HUES64 (cell line): ENCODE results near the gene C4orf51.
A peak's percentile ranks its signal among the peaks of the same experiment; 100 is the strongest.

Experiments
- H3K27ac ChIP-seq: 2 replicates; pipeline ENCODE4 v1.7.0; 2013; ENCODE audit warnings: low read depth, low read length, inconsistent platforms
- H3K27me3 ChIP-seq: 2 replicates; pipeline ENCODE4 v1.6.1; 2013; ENCODE audit warnings: mild to moderate bottlenecking, low read length; ENCODE audit not compliant: insufficient read depth
- H3K36me3 ChIP-seq: 2 replicates; pipeline ENCODE4 v1.6.1; 2013; ENCODE audit warnings: mild to moderate bottlenecking, low read length; ENCODE audit not compliant: insufficient read depth
- H3K4me1 ChIP-seq: 2 replicates; pipeline ENCODE4 v1.6.1; 2013; ENCODE audit warnings: mild to moderate bottlenecking, low read length, moderate library complexity; ENCODE audit not compliant: insufficient read depth
- H3K4me3 ChIP-seq: 2 replicates; pipeline ENCODE4 v1.5.1; 2013; ENCODE audit warnings: mild to moderate bottlenecking, low read length, moderate library complexity
- H3K9ac ChIP-seq: 2 replicates; pipeline ENCODE4 v1.6.1; 2013; ENCODE audit warnings: mild to moderate bottlenecking, low read depth, low read length
- H3K9me3 ChIP-seq: 2 replicates; pipeline ENCODE4 v1.6.1; 2013; ENCODE audit warnings: low read depth, low read length; ENCODE audit not compliant: insufficient read depth
- WGBS: fragments of 150-250, 120-280 bp; methylation state at CpG from one replicate; pipeline ENCODE4 v1.1.7; 2013; ENCODE audit warnings: missing lambda C conversion rate; 5-methylcytosine and 5-hydroxymethylcytosine counted together

C4orf51 gene

DNA sequence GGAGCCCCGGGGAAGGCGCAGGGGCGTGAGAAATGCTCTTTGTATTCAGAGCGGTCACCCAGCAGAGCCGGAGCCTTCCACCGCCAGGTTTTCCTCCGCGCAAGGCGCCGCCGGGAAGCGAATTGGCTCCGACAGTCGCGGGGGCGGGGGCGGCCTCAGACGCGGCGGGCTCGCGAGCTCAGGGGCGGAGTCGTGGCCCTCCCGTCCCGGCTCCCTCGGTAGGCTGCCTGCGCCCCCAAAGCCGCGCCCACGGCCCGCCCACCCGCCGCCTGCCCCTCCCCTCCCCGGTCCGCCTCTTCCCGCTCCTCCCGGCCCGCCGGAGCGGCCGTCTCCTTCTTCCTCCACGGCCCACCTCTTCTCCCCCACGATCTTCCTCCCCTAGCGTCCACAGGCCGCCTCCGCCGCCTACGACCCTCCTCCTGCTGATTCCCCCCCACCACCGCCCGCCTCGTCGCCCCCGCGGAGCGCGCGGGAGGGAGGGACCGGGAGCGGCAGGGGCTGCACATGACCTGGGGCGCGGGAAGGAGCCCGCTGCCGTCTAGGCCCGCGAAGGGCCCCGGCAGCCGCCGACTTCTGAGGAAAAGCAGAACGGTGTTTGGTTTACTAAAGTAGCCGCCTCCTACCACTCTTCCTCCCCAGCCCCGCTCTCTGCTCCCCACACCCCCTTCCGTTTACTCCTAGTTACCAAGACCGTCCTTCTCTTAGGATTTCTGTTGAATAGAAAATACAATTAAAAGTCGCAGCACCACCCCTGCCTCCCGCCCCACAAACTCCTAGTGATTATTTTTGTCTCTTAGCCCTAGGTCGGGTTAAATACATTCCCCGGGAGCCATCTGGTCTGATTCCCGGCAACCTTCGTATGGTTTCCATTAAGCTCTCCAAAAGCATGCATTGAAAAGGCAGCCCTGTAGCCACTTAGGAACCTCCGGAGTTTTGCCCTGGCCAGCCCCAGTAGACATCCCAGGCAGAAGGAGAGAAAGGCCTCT lies 53.2 kb downstream of the C4orf51 start:
- H3K27ac ChIP-seq: peak overlapping the region; percentile 95
- peak overlapping the region; percentile 49 for H3K4me3 ChIP-seq
- no peaks in the 10 kb centered on the region for H3K9me3 ChIP-seq
- peak overlapping the region; percentile 78 for H3K9ac ChIP-seq
- H3K27me3 ChIP-seq: no peaks in the 10 kb centered on the region
- H3K36me3 ChIP-seq: no peaks in the 10 kb centered on the region; the same call in 1 of the 2 replicates
- 4% methylated on average over 81 of the region's 81 CpGs for WGBS
- H3K4me1 ChIP-seq: peaks cover 30% of the 10 kb centered on the region

DNA sequence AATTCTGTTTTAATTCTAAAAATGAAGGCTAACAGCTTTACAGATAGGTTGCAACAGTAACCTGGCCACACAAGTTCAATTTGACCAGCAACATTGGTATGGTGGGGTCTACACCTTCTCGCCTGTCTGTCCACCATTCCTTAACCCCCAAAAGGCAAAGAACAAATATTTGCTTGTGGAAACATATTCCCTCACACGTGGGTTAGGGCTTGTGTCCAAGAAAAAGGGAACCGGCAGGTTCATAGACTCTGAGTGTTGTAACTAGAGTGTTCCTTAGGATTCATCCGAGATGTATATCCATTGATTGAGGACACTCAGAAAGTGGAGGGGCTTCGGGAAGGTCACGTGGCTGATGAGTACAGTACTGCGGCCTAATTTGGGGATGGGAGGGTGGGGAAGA lies 54.1 kb downstream of the C4orf51 start:
- peaks cover 30% of the 10 kb centered on the region for H3K4me1 ChIP-seq
- peak overlapping the region; percentile 78; the same call in 1 of the 2 replicates for H3K9ac ChIP-seq
- no peaks in the 10 kb centered on the region for H3K9me3 ChIP-seq
- H3K4me3 ChIP-seq: no peak overlapping the region
- peak overlapping the region; percentile 95 for H3K27ac ChIP-seq
- H3K27me3 ChIP-seq: no peaks in the 10 kb centered on the region
- H3K36me3 ChIP-seq: no peaks in the 10 kb centered on the region; the same call in 1 of the 2 replicates
- 95% methylated on average over 7 of the region's 7 CpGs for whole genome bisulfite sequencing

DNA sequence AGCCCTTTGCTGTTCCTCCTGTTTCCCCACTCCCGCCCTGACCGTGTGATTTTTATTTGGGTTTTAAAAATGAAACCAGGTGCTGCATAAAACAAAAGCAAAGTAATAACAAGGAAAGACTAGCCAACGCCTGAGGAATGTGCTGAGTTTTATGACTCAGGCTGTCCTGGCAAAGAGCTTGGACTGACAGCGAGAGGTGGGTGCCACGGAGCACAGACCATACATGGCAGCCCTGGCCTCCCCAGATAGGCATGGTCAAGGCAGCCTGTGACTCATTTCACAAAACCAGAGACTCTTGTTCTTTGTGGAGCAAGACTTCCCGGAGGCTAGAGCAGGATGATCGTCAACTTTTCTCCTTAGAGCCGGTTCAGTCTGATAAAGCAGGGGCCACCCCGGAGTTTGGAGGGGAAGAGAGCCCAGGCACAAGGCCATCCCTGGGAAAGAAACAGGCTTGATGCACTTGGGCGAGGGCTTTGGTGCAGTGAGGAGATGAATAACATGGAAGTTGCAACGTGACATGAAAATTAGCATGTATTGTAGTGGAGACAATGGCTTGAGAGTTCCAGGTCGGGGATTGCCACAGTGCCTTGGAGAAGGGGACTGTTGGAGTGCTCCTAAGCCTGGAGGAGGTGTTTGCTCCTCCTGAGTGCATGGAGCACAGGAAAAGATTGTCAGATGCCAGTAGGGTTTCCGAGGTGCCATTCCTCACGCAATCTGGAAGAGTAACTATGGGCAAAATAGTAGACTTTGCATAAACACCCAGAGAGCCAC lies 54.8 kb downstream of the C4orf51 start:
- Histone ChIP-seq H3K9me3 (no peaks in the 10 kb centered on the region), H3K27ac (peak overlapping the region; percentile 15; the same call in 1 of the 2 replicates), H3K36me3 (no peaks in the 10 kb centered on the region; the same call in 1 of the 2 replicates), H3K27me3 (no peaks in the 10 kb centered on the region), H3K9ac (no peak overlapping the region; the same call in 1 of the 2 replicates), H3K4me1 (peaks cover 30% of the 10 kb centered on the region), H3K4me3 (no peak overlapping the region)
- WGBS: 69% methylated on average over 14 of the region's 14 CpGs

DNA sequence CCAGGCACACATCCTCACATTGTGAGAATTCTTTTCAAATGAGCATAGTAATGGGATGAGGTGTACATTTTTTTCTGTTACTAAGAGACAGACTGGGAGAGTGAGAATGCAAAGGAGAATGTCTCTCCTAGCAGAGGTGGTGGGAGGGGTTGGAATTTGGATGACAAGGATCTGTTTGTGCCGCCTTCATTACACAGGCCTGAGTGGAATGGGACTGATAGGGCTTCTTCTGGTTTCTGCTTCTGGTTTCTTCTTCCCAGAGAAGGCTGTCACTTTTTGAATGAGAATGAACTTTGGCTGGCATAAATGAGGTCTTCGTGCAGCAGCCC lies 55.4 kb downstream of the C4orf51 start:
- no peak overlapping the region; the same call in 1 of the 2 replicates for H3K27ac ChIP-seq
- no peak overlapping the region for H3K9ac ChIP-seq
- H3K4me1 ChIP-seq: peaks cover 30% of the 10 kb centered on the region
- H3K4me3 ChIP-seq: no peak overlapping the region
- no peaks in the 10 kb centered on the region for H3K9me3 ChIP-seq
- no peaks in the 10 kb centered on the region; the same call in 1 of the 2 replicates for H3K36me3 ChIP-seq
- no peaks in the 10 kb centered on the region for H3K27me3 ChIP-seq
- WGBS: 55% methylated on average over 2 of the region's 2 CpGs

DNA sequence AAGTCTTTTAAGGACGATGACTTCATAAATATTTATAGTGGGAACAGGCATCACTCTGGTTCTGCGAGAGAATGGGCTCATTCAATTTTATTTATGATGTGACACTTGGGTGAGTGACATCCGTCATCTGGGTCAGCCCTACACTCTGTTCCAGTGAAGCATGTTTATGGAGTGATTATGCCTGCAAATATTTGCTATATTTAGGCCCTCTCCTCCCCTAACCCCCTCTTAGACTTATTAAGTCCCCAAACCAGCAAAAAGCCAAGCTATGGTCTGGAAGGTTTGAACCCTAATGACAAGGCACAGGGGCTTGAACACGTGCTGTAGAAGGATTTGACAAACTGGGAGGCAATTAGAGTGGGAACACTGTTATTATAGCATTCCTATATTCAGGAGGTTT lies 55.9 kb downstream of the C4orf51 start:
- Histone ChIP-seq H3K27ac (no peak overlapping the region), H3K4me1 (peaks cover 30% of the 10 kb centered on the region)
- WGBS: 93% methylated on average over 4 of the region's 4 CpGs

DNA sequence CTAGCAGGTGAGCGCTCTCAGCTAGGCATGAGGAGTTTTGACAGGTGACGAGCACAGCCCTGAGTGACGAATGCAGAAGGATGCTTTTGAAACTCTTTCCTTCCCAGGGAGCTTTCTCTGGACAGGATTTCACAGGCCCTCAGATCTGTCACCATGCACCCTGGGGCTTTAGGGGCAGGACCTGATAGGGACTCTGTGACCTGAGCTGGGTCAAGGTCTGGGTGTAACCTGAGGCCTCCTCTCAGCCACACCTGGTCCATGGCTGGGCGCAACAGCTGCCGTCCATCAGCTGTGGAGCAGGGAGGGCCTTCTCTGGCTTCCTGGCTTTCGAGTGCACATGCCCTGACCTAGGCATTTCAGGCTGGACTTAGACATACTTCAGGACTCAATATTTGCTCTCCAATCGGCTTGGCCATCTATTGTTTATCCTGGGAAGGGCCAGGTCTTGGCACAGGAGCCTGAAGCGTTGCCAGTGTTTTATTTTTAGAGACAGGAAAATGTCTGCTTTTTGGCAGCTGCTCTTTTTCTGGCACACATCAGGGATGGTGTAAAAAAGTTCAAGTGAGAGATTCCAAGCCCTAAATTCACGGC lies 56.4 kb downstream of the C4orf51 start:
- Histone ChIP-seq H3K36me3 (no peaks in the 10 kb centered on the region), H3K27ac (no peak overlapping the region)

More for the DNA sequence above, 55.9 kb downstream of the C4orf51 start:
- H3K36me3 ChIP-seq: no peaks in the 10 kb centered on the region; the same call in 1 of the 2 replicates
- no peak overlapping the region for H3K4me3 ChIP-seq
- H3K27me3 ChIP-seq: no peaks in the 10 kb centered on the region
- no peak overlapping the region for H3K9ac ChIP-seq
- H3K9me3 ChIP-seq: no peaks in the 10 kb centered on the region

DNA sequence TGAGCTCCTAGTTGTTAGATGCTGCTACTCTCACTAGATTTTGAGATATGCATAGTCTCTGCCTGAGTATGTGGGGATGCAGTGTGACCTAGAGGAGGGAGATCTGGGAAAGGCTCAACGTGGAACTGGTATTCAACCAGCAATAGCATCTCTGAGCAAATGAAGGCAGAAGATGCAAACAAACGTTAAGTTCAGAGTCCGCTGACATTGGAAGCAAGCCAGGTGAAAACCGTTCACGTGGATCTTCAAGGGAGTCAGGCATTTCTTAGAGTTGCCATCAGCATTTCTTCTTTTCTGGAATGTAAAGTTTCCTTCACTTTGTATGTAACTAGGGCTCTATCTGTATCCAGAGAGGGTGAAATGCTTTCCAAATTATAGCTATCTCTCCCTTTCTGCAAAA lies 59.9 kb downstream of the C4orf51 start:
- WGBS: 89% methylated on average over 5 of the region's 5 CpGs
- Histone ChIP-seq H3K27me3 (no peaks in the 10 kb centered on the region), H3K4me1 (peaks cover 11% of the 10 kb centered on the region)

More for the DNA sequence above, 56.4 kb downstream of the C4orf51 start:
- no peak overlapping the region for H3K4me3 ChIP-seq
- H3K27me3 ChIP-seq: no peaks in the 10 kb centered on the region
- H3K9me3 ChIP-seq: no peaks in the 10 kb centered on the region
- no peak overlapping the region for H3K9ac ChIP-seq
- 93% methylated on average over 9 of the region's 9 CpGs for WGBS
- H3K4me1 ChIP-seq: peaks cover 30% of the 10 kb centered on the region

DNA sequence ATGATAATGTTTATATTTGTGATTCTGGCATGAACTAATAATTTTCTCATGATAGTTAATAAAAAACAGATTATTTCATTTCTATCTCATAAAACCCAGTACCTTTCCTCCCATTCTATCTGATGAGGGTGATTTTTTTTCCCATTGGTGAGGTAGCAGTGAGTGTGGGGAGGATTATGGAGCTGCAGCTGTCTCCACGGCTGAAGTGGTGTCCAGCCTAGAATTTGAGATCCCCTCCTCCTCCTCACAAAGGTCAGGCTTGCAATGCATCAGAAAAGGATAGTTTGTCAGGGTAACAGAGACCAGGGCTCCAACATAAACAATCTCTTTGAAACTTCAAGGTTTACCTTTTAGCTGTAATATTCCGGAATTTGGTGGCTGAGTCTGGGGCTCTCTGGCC lies 60.9 kb downstream of the C4orf51 start:
- Histone ChIP-seq H3K9ac (no peak overlapping the region), H3K9me3 (no peaks in the 10 kb centered on the region), H3K27ac (no peak overlapping the region), H3K4me3 (no peak overlapping the region), H3K36me3 (no peaks in the 10 kb centered on the region), H3K27me3 (no peaks in the 10 kb centered on the region), H3K4me1 (peaks cover 2% of the 10 kb centered on the region; the same call in 1 of the 2 replicates)
- WGBS: 99% methylated on average over 2 of the region's 2 CpGs

More for the DNA sequence above, 59.9 kb downstream of the C4orf51 start:
- Histone ChIP-seq H3K4me3 (no peak overlapping the region), H3K9ac (no peak overlapping the region), H3K36me3 (no peaks in the 10 kb centered on the region), H3K27ac (no peak overlapping the region), H3K9me3 (no peaks in the 10 kb centered on the region)

DNA sequence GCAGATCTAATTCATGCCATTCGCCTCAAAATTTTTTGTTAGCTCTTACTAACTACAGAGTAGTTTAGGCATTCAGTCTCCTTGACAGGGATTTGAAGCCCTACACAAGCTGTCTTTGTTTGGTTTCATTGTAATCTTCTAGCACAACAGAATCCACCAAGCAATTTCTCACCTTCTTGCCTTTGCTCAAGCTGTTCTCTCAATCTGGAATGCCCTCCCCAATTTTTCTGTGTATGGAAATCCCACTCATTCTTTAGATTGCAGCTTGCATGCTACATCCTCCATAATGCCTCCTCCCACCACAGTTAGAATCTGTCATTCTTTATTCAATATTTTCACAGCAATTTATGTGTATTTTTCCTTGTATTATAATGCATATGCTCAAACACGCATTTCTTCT lies 63.7 kb downstream of the C4orf51 start:
- Histone ChIP-seq H3K36me3 (no peaks in the 10 kb centered on the region), H3K27ac (no peak overlapping the region), H3K9ac (no peak overlapping the region), H3K9me3 (no peaks in the 10 kb centered on the region), H3K4me1 (no peaks in the 10 kb centered on the region), H3K27me3 (no peaks in the 10 kb centered on the region), H3K4me3 (no peak overlapping the region)
- 94% methylated on average over 1 of the region's 2 CpGs for WGBS

DNA sequence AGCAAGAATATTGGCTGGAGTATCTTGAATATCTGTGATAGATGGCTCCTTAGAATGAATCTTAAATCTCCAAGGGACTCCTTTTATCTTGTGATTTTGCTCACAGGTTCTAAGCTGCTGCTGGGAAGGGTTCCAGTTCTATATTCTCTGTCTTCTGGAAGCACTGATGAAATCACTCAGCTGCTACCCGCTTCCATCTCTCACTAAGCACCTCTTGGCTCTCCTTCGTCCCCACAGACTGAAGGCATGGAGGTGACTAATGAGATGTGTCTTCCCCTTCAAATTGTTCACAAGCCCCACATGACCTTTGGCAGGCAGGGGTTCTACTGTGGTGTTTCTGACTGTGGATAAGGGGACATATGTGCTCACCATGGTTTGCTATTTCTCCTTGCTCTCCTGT lies 75.9 kb downstream of the C4orf51 start:
- 93% methylated on average over 2 of the region's 2 CpGs for WGBS
- Histone ChIP-seq H3K9me3 (no peaks in the 10 kb centered on the region), H3K27ac (no peak overlapping the region), H3K4me1 (no peaks in the 10 kb centered on the region), H3K9ac (no peak overlapping the region), H3K4me3 (no peak overlapping the region), H3K27me3 (no peaks in the 10 kb centered on the region), H3K36me3 (peaks cover 16% of the 10 kb centered on the region)

DNA sequence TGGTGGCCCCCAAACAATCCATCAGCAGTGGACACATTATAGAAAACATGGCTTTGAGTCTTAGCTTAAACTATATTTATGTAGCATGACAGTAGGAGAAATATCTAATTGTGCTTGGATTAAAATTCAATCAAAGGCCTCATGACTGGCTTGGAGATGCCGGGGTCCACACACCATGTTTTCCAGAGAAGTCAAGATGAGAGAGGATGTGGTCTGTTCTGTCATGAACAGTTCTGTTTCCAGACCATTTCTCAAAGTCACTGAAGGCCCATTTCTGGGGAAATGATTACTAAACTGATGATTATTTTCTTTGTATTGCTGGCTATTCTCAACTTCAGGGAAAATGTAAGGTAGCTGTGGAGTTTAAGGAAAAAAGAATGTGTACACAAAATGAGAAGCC lies 76.3 kb downstream of the C4orf51 start:
- WGBS: 98% methylated on average over 1 of the region's 1 CpG
- H3K9ac ChIP-seq: no peak overlapping the region
- H3K27me3 ChIP-seq: no peaks in the 10 kb centered on the region
- H3K36me3 ChIP-seq: peaks cover 21% of the 10 kb centered on the region
- H3K4me3 ChIP-seq: no peak overlapping the region
- H3K4me1 ChIP-seq: no peaks in the 10 kb centered on the region
- H3K9me3 ChIP-seq: no peaks in the 10 kb centered on the region
- no peak overlapping the region for H3K27ac ChIP-seq
